ENCODE results near the gene SOCS2.

Gene SOCS2

GRCh38 chr12:93612776-93613175, 40.3 kb downstream of the SOCS2 start:
- H2BK120ac ChIP-seq (ENCODE audit: low read depth, low read length) = no peak overlapping the region
- H2AK5ac ChIP-seq (ENCODE audit: low read length) = no peak overlapping the region
- H3K4me3 ChIP-seq (ENCODE audit: low read length) = no peak overlapping the region
- WGBS (ENCODE audit: extremely low coverage, insufficient coverage, low lambda C conversion rate) = no CpG with 5 or more reads among the region's 4 CpGs
- no peaks in the 10 kb centered on the region for H3K79me1 ChIP-seq (ENCODE audit: low read length)
- no peak overlapping the region for H3K18ac ChIP-seq (ENCODE audit: low read length)
- no peaks in the 10 kb centered on the region for H3K36me3 ChIP-seq (ENCODE audit: control insufficient read depth, insufficient read depth, low read length)
- no peaks in the 10 kb centered on the region for H3K79me2 ChIP-seq (ENCODE audit: control insufficient read depth, insufficient read depth, low read length)
- H3K27me3 ChIP-seq (ENCODE audit: insufficient read depth, low read length, poor library complexity) = no peaks in the 10 kb centered on the region
- no peak overlapping the region for H3K4me2 ChIP-seq (ENCODE audit: low read length)
- H3K9ac ChIP-seq (ENCODE audit: low read length) = no peak overlapping the region
- no peak overlapping the region for H3K23ac ChIP-seq (ENCODE audit: low read length)
- H3K56ac ChIP-seq (ENCODE audit: low read length) = no peak overlapping the region
- DNase-seq = no peak
- H2BK5ac ChIP-seq (ENCODE audit: low read length) = no peak overlapping the region
- H3K4me1 ChIP-seq (ENCODE audit: control insufficient read depth, low read depth, low read length) = peaks cover 11% of the 10 kb centered on the region
- H3K4ac ChIP-seq (ENCODE audit: low read depth, low read length) = no peak overlapping the region
- no peak overlapping the region for H4K5ac ChIP-seq (ENCODE audit: low read length)
- no peak overlapping the region for H4K8ac ChIP-seq (ENCODE audit: low read depth, low read length)
- H2BK15ac ChIP-seq (replicated peaks; ENCODE audit: low read depth) = no peak overlapping the region
- no peak overlapping the region for H3K27ac ChIP-seq (ENCODE audit: low read depth, low read length)

GRCh38 chr12:93614917-93615596, 42.6 kb downstream of the SOCS2 start:
- no peak overlapping the region for H2AK5ac ChIP-seq (ENCODE audit: low read length)
- H3K27me3 ChIP-seq (ENCODE audit: insufficient read depth, low read length, poor library complexity) = no peaks in the 10 kb centered on the region
- H3K4me1 ChIP-seq (ENCODE audit: control insufficient read depth, low read depth, low read length) = peaks cover 11% of the 10 kb centered on the region
- no peaks in the 10 kb centered on the region for H3K79me2 ChIP-seq (ENCODE audit: control insufficient read depth, insufficient read depth, low read length)
- H3K4me2 ChIP-seq (ENCODE audit: low read length) = no peak overlapping the region
- no peak overlapping the region for H2BK120ac ChIP-seq (ENCODE audit: low read depth, low read length)
- H3K27ac ChIP-seq (ENCODE audit: low read depth, low read length) = no peak overlapping the region
- H2BK5ac ChIP-seq (ENCODE audit: low read length) = no peak overlapping the region
- H4K8ac ChIP-seq (ENCODE audit: low read depth, low read length) = no peak overlapping the region
- H3K4ac ChIP-seq (ENCODE audit: low read depth, low read length) = no peak overlapping the region
- WGBS (ENCODE audit: extremely low coverage, insufficient coverage, low lambda C conversion rate) = no CpG with 5 or more reads among the region's 2 CpGs
- no peak overlapping the region for H3K9ac ChIP-seq (ENCODE audit: low read length)
- H3K79me1 ChIP-seq (ENCODE audit: low read length) = no peaks in the 10 kb centered on the region
- no peak overlapping the region for H3K56ac ChIP-seq (ENCODE audit: low read length)
- no peak overlapping the region for H3K23ac ChIP-seq (ENCODE audit: low read length)
- no peak overlapping the region for H4K5ac ChIP-seq (ENCODE audit: low read length)
- H2BK15ac ChIP-seq (replicated peaks; ENCODE audit: low read depth) = no peak overlapping the region
- peak; percentile 89 for DNase-seq
- no peak overlapping the region for H3K18ac ChIP-seq (ENCODE audit: low read length)
- no peaks in the 10 kb centered on the region for H3K36me3 ChIP-seq (ENCODE audit: control insufficient read depth, insufficient read depth, low read length)
- H3K4me3 ChIP-seq (ENCODE audit: low read length) = no peak overlapping the region

- Histone ChIP-seq H3K27me3 (ENCODE audit: insufficient read depth, low read length, poor library complexity) (no peaks in the 10 kb centered on the region), H3K79me2 (ENCODE audit: control insufficient read depth, insufficient read depth, low read length) (no peaks in the 10 kb centered on the region), H4K5ac (ENCODE audit: low read length) (no peak overlapping the region), H3K4ac (ENCODE audit: low read depth, low read length) (no peak overlapping the region), H3K36me3 (ENCODE audit: control insufficient read depth, insufficient read depth, low read length) (no peaks in the 10 kb centered on the region), H3K4me2 (ENCODE audit: low read length) (no peak overlapping the region), H2BK15ac (replicated peaks; ENCODE audit: low read depth) (no peak overlapping the region), H3K9ac (ENCODE audit: low read length) (no peak overlapping the region), H2BK5ac (ENCODE audit: low read length) (no peak overlapping the region), H3K18ac (ENCODE audit: low read length) (no peak overlapping the region), H3K27ac (ENCODE audit: low read depth, low read length) (no peak overlapping the region), H3K79me1 (ENCODE audit: low read length) (no peaks in the 10 kb centered on the region), H3K4me3 (ENCODE audit: low read length) (no peak overlapping the region), H2BK120ac (ENCODE audit: low read depth, low read length) (no peak overlapping the region), H3K23ac (ENCODE audit: low read length) (peak overlapping the region; percentile 52), H3K4me1 (ENCODE audit: control insufficient read depth, low read depth, low read length) (peaks cover 11% of the 10 kb centered on the region), H4K8ac (ENCODE audit: low read depth, low read length) (no peak overlapping the region), H2AK5ac (ENCODE audit: low read length) (no peak overlapping the region), H3K56ac (ENCODE audit: low read length) (no peak overlapping the region)
- DNase-seq = peak; percentile 75
- no CpG with 5 or more reads among the region's 8 CpGs for WGBS (ENCODE audit: extremely low coverage, insufficient coverage, low lambda C conversion rate)
Measured at GRCh38 chr12:93616584-93617101, 44.2 kb downstream of the SOCS2 start.

GRCh38 chr12:93618891-93619410, 46.5 kb downstream of the SOCS2 start:
- H3K23ac ChIP-seq (ENCODE audit: low read length) = no peak overlapping the region
- H4K5ac ChIP-seq (ENCODE audit: low read length) = no peak overlapping the region
- H3K79me1 ChIP-seq (ENCODE audit: low read length) = no peaks in the 10 kb centered on the region
- H3K27ac ChIP-seq (ENCODE audit: low read depth, low read length) = no peak overlapping the region
- no peak overlapping the region for H3K56ac ChIP-seq (ENCODE audit: low read length)
- no peak overlapping the region for H2AK5ac ChIP-seq (ENCODE audit: low read length)
- H3K4me2 ChIP-seq (ENCODE audit: low read length) = no peak overlapping the region
- no peak overlapping the region for H2BK15ac ChIP-seq (replicated peaks; ENCODE audit: low read depth)
- H2BK5ac ChIP-seq (ENCODE audit: low read length) = no peak overlapping the region
- no peaks in the 10 kb centered on the region for H3K36me3 ChIP-seq (ENCODE audit: control insufficient read depth, insufficient read depth, low read length)
- H2BK120ac ChIP-seq (ENCODE audit: low read depth, low read length) = no peak overlapping the region
- H3K4ac ChIP-seq (ENCODE audit: low read depth, low read length) = no peak overlapping the region
- no peak overlapping the region for H3K9ac ChIP-seq (ENCODE audit: low read length)
- H4K8ac ChIP-seq (ENCODE audit: low read depth, low read length) = no peak overlapping the region
- H3K4me3 ChIP-seq (ENCODE audit: low read length) = no peak overlapping the region
- no CpG with 5 or more reads among the region's 8 CpGs for WGBS (ENCODE audit: extremely low coverage, insufficient coverage, low lambda C conversion rate)
- DNase-seq = no peak
- H3K27me3 ChIP-seq (ENCODE audit: insufficient read depth, low read length, poor library complexity) = no peaks in the 10 kb centered on the region
- peaks cover 11% of the 10 kb centered on the region for H3K4me1 ChIP-seq (ENCODE audit: control insufficient read depth, low read depth, low read length)
- no peak overlapping the region for H3K18ac ChIP-seq (ENCODE audit: low read length)
- no peaks in the 10 kb centered on the region for H3K79me2 ChIP-seq (ENCODE audit: control insufficient read depth, insufficient read depth, low read length)

GRCh38 chr12:93621986-93622385, 49.5 kb downstream of the SOCS2 start:
- H2BK5ac ChIP-seq (ENCODE audit: low read length) = no peak overlapping the region
- no peak overlapping the region for H3K4me2 ChIP-seq (ENCODE audit: low read length)
- H2AK5ac ChIP-seq (ENCODE audit: low read length) = no peak overlapping the region
- no peak overlapping the region for H3K4me3 ChIP-seq (ENCODE audit: low read length)
- no peak overlapping the region for H2BK15ac ChIP-seq (replicated peaks; ENCODE audit: low read depth)
- no peak overlapping the region for H3K4ac ChIP-seq (ENCODE audit: low read depth, low read length)
- no peak for DNase-seq
- WGBS (ENCODE audit: extremely low coverage, insufficient coverage, low lambda C conversion rate) = no CpG with 5 or more reads among the region's 2 CpGs
- H3K36me3 ChIP-seq (ENCODE audit: control insufficient read depth, insufficient read depth, low read length) = no peaks in the 10 kb centered on the region
- no peak overlapping the region for H4K5ac ChIP-seq (ENCODE audit: low read length)
- peaks cover under 1% of the 10 kb centered on the region for H3K4me1 ChIP-seq (ENCODE audit: control insufficient read depth, low read depth, low read length)
- no peak overlapping the region for H3K9ac ChIP-seq (ENCODE audit: low read length)
- H3K18ac ChIP-seq (ENCODE audit: low read length) = no peak overlapping the region
- H3K79me1 ChIP-seq (ENCODE audit: low read length) = no peaks in the 10 kb centered on the region
- H3K79me2 ChIP-seq (ENCODE audit: control insufficient read depth, insufficient read depth, low read length) = no peaks in the 10 kb centered on the region
- no peak overlapping the region for H2BK120ac ChIP-seq (ENCODE audit: low read depth, low read length)
- no peak overlapping the region for H3K27ac ChIP-seq (ENCODE audit: low read depth, low read length)
- no peak overlapping the region for H3K56ac ChIP-seq (ENCODE audit: low read length)
- no peaks in the 10 kb centered on the region for H3K27me3 ChIP-seq (ENCODE audit: insufficient read depth, low read length, poor library complexity)
- H3K23ac ChIP-seq (ENCODE audit: low read length) = no peak overlapping the region
- no peak overlapping the region for H4K8ac ChIP-seq (ENCODE audit: low read depth, low read length)

Measured in mesendoderm (in vitro differentiated cells).